ENCODE data around the gene ARHGEF3.

DNA sequence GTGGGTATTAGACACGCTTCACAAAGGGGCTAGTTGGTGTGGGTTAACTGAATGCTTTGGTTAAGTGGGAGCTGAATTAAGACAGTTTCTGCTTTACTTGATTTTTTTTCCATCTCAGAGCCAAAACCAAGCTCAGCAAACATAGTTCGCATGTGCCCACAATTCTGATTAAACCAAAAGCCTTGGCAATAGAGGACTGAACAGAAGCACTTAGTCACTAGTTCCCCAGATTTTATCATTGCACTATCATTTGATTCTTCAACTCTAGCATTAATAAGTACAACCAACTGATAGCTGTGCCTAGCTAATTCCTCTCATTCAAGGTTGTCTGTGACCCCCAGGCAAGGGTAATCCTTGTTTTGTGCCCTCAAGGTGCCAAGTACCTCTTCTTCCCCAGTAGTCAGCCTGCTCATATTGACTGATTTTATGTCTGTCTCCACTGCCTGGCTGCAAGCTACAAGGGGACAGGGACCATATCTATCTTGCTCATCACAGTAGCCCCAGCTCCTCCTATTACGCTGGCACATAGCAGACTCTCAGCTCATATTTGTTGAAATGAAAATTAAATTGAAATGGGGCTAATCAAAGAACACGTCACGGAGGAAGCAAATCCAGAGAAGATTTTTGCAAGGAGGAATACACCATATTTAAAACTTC lies 9.9 kb upstream of the ARHGEF3 start:
- TF ChIP-seq, protein P1, sequence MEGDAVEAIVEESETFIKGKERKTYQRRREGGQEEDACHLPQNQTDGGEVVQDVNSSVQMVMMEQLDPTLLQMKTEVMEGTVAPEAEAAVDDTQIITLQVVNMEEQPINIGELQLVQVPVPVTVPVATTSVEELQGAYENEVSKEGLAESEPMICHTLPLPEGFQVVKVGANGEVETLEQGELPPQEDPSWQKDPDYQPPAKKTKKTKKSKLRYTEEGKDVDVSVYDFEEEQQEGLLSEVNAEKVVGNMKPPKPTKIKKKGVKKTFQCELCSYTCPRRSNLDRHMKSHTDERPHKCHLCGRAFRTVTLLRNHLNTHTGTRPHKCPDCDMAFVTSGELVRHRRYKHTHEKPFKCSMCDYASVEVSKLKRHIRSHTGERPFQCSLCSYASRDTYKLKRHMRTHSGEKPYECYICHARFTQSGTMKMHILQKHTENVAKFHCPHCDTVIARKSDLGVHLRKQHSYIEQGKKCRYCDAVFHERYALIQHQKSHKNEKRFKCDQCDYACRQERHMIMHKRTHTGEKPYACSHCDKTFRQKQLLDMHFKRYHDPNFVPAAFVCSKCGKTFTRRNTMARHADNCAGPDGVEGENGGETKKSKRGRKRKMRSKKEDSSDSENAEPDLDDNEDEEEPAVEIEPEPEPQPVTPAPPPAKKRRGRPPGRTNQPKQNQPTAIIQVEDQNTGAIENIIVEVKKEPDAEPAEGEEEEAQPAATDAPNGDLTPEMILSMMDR (IDR thresholded peaks at IDR 0.05), result no peak
- TF ChIP-seq ZFX (IDR thresholded peaks at IDR 0.05; ENCODE audit: borderline replicate concordance), result no peak
